Brain microvascular endothelial cell (primary cell): ENCODE results near the gene CYP4F2.

Experiments
- DNase-seq: peaks from one replicate; pipeline ENCODE4 v3.0.0-alpha.2; 2020
- H3K27ac ChIP-seq: fragments of 250-450 bp; sonication (Bioruptor Pico); 2 replicates; pipeline ENCODE4 v1.5.1; 2020; ENCODE audit warnings: mild to moderate bottlenecking, moderate library complexity
- H3K27me3 ChIP-seq: fragments of 250-450 bp; sonication (Bioruptor Pico); replicated peaks from 2 replicates; pipeline ENCODE4 v1.5.1; 2020; ENCODE audit warnings: mild to moderate bottlenecking
- H3K36me3 ChIP-seq: fragments of 250-450 bp; sonication (Bioruptor Pico); replicated peaks from 2 replicates; pipeline ENCODE4 v1.5.1; 2020; ENCODE audit warnings: mild to moderate bottlenecking
- H3K4me3 ChIP-seq: 2 replicates; pipeline ENCODE4 v1.5.1; 2011; ENCODE audit warnings: low read depth, mild to moderate bottlenecking, control low read depth, low read length, moderate library complexity
- CTCF ChIP-seq: IDR thresholded peaks from 2 replicates; pipeline ENCODE4 v1.5.1; 2011; ENCODE audit warnings: low read depth, mild to moderate bottlenecking, moderate library complexity, low read length, control low read depth, inconsistent platforms; ENCODE audit errors: missing control alignments
- in situ Hi-C: cut with HindIII; loops from 2 replicates; pipeline ENCODE4 v1.10.0; 2017; ENCODE audit warnings: low sequenced_read_pairs, low pct_ligation_motif_present

Gene CYP4F2

GRCh38 chr19:15922021-15922420, 24.1 kb upstream of the CYP4F2 start:
- no peaks in the 10 kb centered on the region for H3K27me3 ChIP-seq
- no peak overlapping the region for H3K4me3 ChIP-seq
- no peak for DNase-seq
- H3K36me3 ChIP-seq, result no peaks in the 10 kb centered on the region
- TF ChIP-seq CTCF, result no peak
- no peak overlapping the region for H3K27ac ChIP-seq
- in situ Hi-C loops, result no loop called here

- Histone ChIP-seq H3K27me3 (no peaks in the 10 kb centered on the region), H3K27ac (no peak overlapping the region), H3K4me3 (no peak overlapping the region), H3K36me3 (no peaks in the 10 kb centered on the region)
- no peak for DNase-seq
- no peak for TF ChIP-seq CTCF
- in situ Hi-C loops, result no loop called here
Observed at GRCh38 chr19:15919243-15919642, 21.4 kb upstream of the CYP4F2 start.

- no peak for DNase-seq
- no peak for TF ChIP-seq CTCF
- Histone ChIP-seq H3K27ac (no peak overlapping the region), H3K27me3 (peaks cover 1% of the 10 kb centered on the region), H3K4me3 (no peak overlapping the region), H3K36me3 (no peaks in the 10 kb centered on the region)
- in situ Hi-C loops, result no loop called here
Observed at GRCh38 chr19:15915109-15915508, 17.2 kb upstream of the CYP4F2 start.

GRCh38 chr19:15913830-15914229, 16.0 kb upstream of the CYP4F2 start:
- no peak for DNase-seq
- in situ Hi-C loops, result no loop called here
- no peak for TF ChIP-seq CTCF
- Histone ChIP-seq H3K27ac (no peak overlapping the region), H3K36me3 (no peaks in the 10 kb centered on the region), H3K27me3 (peaks cover 1% of the 10 kb centered on the region), H3K4me3 (no peak overlapping the region)

- no peak for TF ChIP-seq CTCF
- in situ Hi-C loops, result no loop called here
- H3K36me3 ChIP-seq, result no peaks in the 10 kb centered on the region
- H3K4me3 ChIP-seq, result no peak overlapping the region
- peaks cover 1% of the 10 kb centered on the region for H3K27me3 ChIP-seq
- no peak overlapping the region for H3K27ac ChIP-seq
- DNase-seq, result no peak
Observed at GRCh38 chr19:15913384-15913783, 15.5 kb upstream of the CYP4F2 start.

GRCh38 chr19:15911599-15912235, 13.8 kb upstream of the CYP4F2 start:
- Histone ChIP-seq H3K4me3 (no peak overlapping the region), H3K27me3 (peaks cover 1% of the 10 kb centered on the region), H3K36me3 (no peaks in the 10 kb centered on the region), H3K27ac (no peak overlapping the region)
- in situ Hi-C loops, result no loop called here
- no peak for TF ChIP-seq CTCF
- no peak for DNase-seq
